Suprapubic skin (tissue), 3 donors: ENCODE data around the gene WNT9B.

Experiments used
- EP300 ChIP-seq: sonication (generic); formaldehyde crosslinking; IDR thresholded peaks from one replicate; pipeline ENCODE4 v1.6.1; 2017; ENCODE audit warnings: antibody characterized with exemption
- POLR2A ChIP-seq, 2 donors: fragments of 450-650 bp; IDR thresholded peaks; one replicate each; pipeline ENCODE4 v1.6.1; 2017; ENCODE audit warnings: antibody characterized with exemption in 2 of 2, mild to moderate bottlenecking in 2 of 2, moderate library complexity in 2 of 2
- TF ChIP-seq, protein P1 (sequence below), 2 donors: fragments of 200-600 bp in 1 of 2; fragments of 450-650 bp in 1 of 2; sonication (generic) in 1 of 2; IDR thresholded peaks; one replicate each; pipeline ENCODE4 v1.5.1; 2016 to 2019; ENCODE audit warnings: antibody characterized with exemption in 2 of 2, mild to moderate bottlenecking in 1 of 2, moderate library complexity in 1 of 2

GRCh38 chr17:46823657-46824056 lies 27.7 kb upstream of the WNT9B start:
- no peak for TF ChIP-seq POLR2A (IDR thresholded peaks at IDR 0.05)
- no peak for TF ChIP-seq EP300
- TF ChIP-seq, protein P1, sequence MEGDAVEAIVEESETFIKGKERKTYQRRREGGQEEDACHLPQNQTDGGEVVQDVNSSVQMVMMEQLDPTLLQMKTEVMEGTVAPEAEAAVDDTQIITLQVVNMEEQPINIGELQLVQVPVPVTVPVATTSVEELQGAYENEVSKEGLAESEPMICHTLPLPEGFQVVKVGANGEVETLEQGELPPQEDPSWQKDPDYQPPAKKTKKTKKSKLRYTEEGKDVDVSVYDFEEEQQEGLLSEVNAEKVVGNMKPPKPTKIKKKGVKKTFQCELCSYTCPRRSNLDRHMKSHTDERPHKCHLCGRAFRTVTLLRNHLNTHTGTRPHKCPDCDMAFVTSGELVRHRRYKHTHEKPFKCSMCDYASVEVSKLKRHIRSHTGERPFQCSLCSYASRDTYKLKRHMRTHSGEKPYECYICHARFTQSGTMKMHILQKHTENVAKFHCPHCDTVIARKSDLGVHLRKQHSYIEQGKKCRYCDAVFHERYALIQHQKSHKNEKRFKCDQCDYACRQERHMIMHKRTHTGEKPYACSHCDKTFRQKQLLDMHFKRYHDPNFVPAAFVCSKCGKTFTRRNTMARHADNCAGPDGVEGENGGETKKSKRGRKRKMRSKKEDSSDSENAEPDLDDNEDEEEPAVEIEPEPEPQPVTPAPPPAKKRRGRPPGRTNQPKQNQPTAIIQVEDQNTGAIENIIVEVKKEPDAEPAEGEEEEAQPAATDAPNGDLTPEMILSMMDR (IDR thresholded peaks at IDR 0.05), result no peak
